CD4-positive, alpha-beta T cell treated with Interferon alpha-2 for 1 hour (primary cell): Measurements from ENCODE around the gene PCID2.
A peak's percentile ranks its signal among the peaks of the same experiment; 100 is the strongest.

ENCODE experiments used
- DNase-seq, 2 donors: peaks; one replicate each; pipeline ENCODE4 v3.0.0-alpha.2; 2020 to 2022

Gene PCID2

GRCh38 chr13:113186061-113186900 is 22.2 kb downstream of the PCID2 start:
- peak; percentile 28 to 46 for DNase-seq

- DNase-seq = peak in 1 of 2 donors; percentile 51
These were observed 23.7 kb downstream of the PCID2 start for GRCh38 chr13:113184568-113185440.

- DNase-seq = no peak
These were observed 24.9 kb downstream of the PCID2 start for GRCh38 chr13:113183450-113184129.

GRCh38 chr13:113182046-113182445 is 26.4 kb downstream of the PCID2 start:
- DNase-seq = no peak

GRCh38 chr13:113179374-113180230 is 28.9 kb downstream of the PCID2 start:
- peak in 1 of 2 donors; percentile 37 for DNase-seq

GRCh38 chr13:113178896-113179167 is 29.6 kb downstream of the PCID2 start:
- no peak for DNase-seq

GRCh38 chr13:113178070-113178895 is 30.2 kb downstream of the PCID2 start:
- no peak for DNase-seq

GRCh38 chr13:113176822-113177221 is 31.6 kb downstream of the PCID2 start:
- no peak for DNase-seq

- peak; percentile 76 for DNase-seq
These were observed 32.2 kb downstream of the PCID2 start for GRCh38 chr13:113176280-113176679.

- DNase-seq = no peak
These were observed 36.0 kb downstream of the PCID2 start for GRCh38 chr13:113172419-113172926.

- DNase-seq = no peak
These were observed 37.0 kb downstream of the PCID2 start for GRCh38 chr13:113171250-113172125.

GRCh38 chr13:113170511-113170910 is 38.0 kb downstream of the PCID2 start:
- DNase-seq = no peak

GRCh38 chr13:113169277-113170272 is 38.9 kb downstream of the PCID2 start:
- no peak for DNase-seq

GRCh38 chr13:113168211-113168610 is 40.3 kb downstream of the PCID2 start:
- DNase-seq = no peak

- DNase-seq = no peak
These were observed 40.9 kb downstream of the PCID2 start for GRCh38 chr13:113167575-113167974.

GRCh38 chr13:113167155-113167554 is 41.3 kb downstream of the PCID2 start:
- no peak for DNase-seq

- DNase-seq = no peak
These were observed 41.8 kb downstream of the PCID2 start for GRCh38 chr13:113166681-113167080.

- no peak for DNase-seq
These were observed 42.2 kb downstream of the PCID2 start for GRCh38 chr13:113166266-113166665.

- no peak for DNase-seq
These were observed 44.0 kb downstream of the PCID2 start for GRCh38 chr13:113164492-113164891.
